ENCODE results near the gene ETV4. TPM values are rescaled to one million over a fixed set of nuclear protein-coding genes. Genes with fewer than 3 reads are reported as not detected.

The ETV4 gene
- total RNA-seq, 1 donor from 2014 or later = 3.2 TPM

DNA sequence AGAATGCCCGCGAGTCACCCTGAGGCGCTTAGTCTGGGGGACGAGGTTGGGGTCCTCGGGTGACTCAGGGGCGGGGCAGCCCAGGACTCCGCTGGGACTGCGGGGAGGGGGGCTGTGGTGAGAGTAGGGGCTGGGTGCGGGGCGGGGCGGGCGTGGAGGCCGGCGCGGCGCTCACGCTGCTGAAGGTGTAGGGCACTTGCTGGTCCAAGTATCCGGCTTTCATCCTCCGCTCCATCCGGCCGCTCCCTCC is 832 bp downstream of the ETV4 start:
- no peak for TF ChIP-seq CTCF (IDR thresholded peaks at IDR 0.05; ENCODE audit: insufficient read depth, low read length, severe bottlenecking)
- Histone ChIP-seq H3K4me3 (ENCODE audit: low read depth, low read length) (peak overlapping the region; percentile 44), H3K36me3 (ENCODE audit: control insufficient read depth, insufficient read depth, low read length) (no peaks in the 10 kb centered on the region), H3K27me3 (ENCODE audit: control insufficient read depth, insufficient read depth, low read length) (no peaks in the 10 kb centered on the region)
- FAIRE-seq (no peak), DNase-seq (ENCODE audit: low read depth) (peak; percentile 11)

DNA sequence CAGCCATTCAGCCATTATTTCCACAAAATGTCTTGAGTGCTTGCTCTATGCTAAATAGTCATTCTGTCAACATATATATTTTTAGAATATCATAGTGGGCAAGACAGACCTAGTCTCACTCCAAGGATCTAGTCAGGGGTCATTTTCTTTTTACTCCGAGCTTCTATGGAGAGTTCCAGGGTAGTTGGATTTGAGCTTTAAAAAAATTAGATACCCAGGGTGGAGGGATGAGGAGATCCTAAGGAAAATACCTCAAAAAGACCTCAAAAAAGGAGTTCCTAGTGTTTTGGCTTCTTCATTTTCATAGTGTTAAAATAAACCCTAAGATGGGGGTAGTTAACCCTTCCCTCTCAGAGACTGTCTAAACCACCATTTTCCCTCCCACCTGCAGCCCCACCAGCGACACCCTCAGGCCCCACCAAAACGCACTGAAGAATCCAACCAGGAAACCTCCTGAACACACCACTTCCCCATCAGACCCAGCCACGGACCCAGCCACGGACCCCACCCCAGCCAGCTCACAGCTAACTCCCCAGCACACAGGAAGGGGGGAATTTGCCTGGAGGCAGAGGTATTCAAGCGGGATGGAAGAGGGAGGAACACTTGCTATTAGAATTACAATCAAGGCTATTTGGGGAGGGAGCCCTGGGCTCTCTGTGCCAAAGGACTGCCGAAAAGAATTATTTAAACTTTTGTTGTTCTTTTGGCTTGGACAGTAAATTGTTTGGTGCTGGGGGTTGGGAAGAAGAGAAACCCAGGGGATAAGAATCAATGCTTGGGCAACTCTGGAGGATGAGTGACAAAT is 2.2 kb downstream of the ETV4 start:
- Histone ChIP-seq H3K4me3 (ENCODE audit: low read depth, low read length) (no peak overlapping the region), H3K27me3 (ENCODE audit: control insufficient read depth, insufficient read depth, low read length) (no peaks in the 10 kb centered on the region), H3K36me3 (ENCODE audit: control insufficient read depth, insufficient read depth, low read length) (no peaks in the 10 kb centered on the region)
- FAIRE-seq (no peak), DNase-seq (ENCODE audit: low read depth) (no peak)
- no peak for TF ChIP-seq CTCF (IDR thresholded peaks at IDR 0.05; ENCODE audit: insufficient read depth, low read length, severe bottlenecking)

GRCh38 chr17:43543300-43543699 is 2.8 kb downstream of the ETV4 start:
- Histone ChIP-seq H3K4me3 (ENCODE audit: low read depth, low read length) (no peak overlapping the region), H3K27me3 (ENCODE audit: control insufficient read depth, insufficient read depth, low read length) (no peaks in the 10 kb centered on the region)
- FAIRE-seq = no peak

GRCh38 chr17:43542859-43543258 is 3.3 kb downstream of the ETV4 start:
- TF ChIP-seq CTCF (IDR thresholded peaks at IDR 0.05; ENCODE audit: insufficient read depth, low read length, severe bottlenecking) = no peak
- FAIRE-seq = no peak
- no peak for DNase-seq (ENCODE audit: low read depth)
- Histone ChIP-seq H3K4me3 (ENCODE audit: low read depth, low read length) (no peak overlapping the region), H3K27me3 (ENCODE audit: control insufficient read depth, insufficient read depth, low read length) (no peaks in the 10 kb centered on the region), H3K36me3 (ENCODE audit: control insufficient read depth, insufficient read depth, low read length) (no peaks in the 10 kb centered on the region)

More at GRCh38 chr17:43543300-43543699, 2.8 kb downstream of the ETV4 start:
- no peak for TF ChIP-seq CTCF (IDR thresholded peaks at IDR 0.05; ENCODE audit: insufficient read depth, low read length, severe bottlenecking)
- no peaks in the 10 kb centered on the region for H3K36me3 ChIP-seq (ENCODE audit: control insufficient read depth, insufficient read depth, low read length)
- DNase-seq (ENCODE audit: low read depth) = no peak

DNA sequence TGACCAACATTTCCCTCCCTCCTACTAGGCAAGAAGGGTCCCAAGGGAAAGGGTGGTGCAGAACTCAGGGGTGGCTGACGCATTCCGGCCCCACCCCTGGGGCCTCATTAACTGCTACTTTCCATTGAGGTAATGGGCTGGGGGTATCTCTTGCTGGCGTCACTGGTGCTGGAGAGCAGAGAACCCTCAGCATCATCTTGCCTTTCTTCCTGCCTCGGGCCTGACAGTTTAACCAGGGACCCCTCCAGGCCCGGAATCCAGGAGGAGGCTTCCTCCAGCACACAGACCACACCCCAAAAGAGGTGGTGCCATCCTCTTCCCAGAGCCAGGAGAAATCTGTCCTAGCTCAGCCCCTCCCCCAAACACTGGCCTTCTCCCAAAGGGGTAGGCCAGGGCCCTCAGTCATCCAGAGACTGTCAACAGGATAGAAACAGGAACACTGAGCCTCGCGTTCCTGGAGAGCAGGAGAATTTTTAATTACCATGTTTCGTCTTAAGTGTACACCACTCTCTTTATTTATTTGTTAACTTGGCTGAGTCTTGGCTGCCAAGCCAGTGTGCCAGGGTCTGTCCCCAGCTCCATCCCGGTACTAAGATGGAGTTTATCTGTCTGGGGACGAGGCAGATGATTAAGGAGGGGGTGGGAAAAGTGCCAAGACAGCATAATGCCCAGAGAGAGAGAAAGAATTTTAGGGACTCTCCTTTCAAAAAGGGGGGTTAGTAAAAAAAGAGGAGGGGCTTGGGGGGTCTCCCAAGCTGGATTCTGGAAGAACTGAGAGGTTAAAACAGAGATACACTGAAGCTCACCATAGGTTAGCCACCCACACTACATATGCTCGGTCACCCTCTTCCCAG is 5.1 kb downstream of the ETV4 start:
- no peak for DNase-seq (ENCODE audit: low read depth)
- Histone ChIP-seq H3K36me3 (ENCODE audit: control insufficient read depth, insufficient read depth, low read length) (no peaks in the 10 kb centered on the region), H3K27me3 (ENCODE audit: control insufficient read depth, insufficient read depth, low read length) (no peaks in the 10 kb centered on the region), H3K4me3 (ENCODE audit: low read depth, low read length) (no peak overlapping the region)
- TF ChIP-seq CTCF (IDR thresholded peaks at IDR 0.05; ENCODE audit: insufficient read depth, low read length, severe bottlenecking) = no peak
- no peak for FAIRE-seq
